Lung (tissue), 12 donors: Measurements from ENCODE around the gene UHMK1. TPM values are rescaled to one million over a fixed set of nuclear protein-coding genes. Genes with fewer than 3 reads are reported as not detected.

Source experiments
- ATAC-seq: fragments of 200-7000 bp; cut with Tn5 transposase; one replicate; pipeline ENCODE4 v1.9.1; 2020; ENCODE audit warnings: moderate number of reproducible peaks; ENCODE audit not compliant: insufficient read depth, low FRiP score
- DNase-seq, 3 donors: peaks; one replicate each; pipeline ENCODE4 v3.0.0-alpha.2; 2013 to 2017
- H3K27ac ChIP-seq, 2 donors: one replicate each; pipeline ENCODE4 v1.5.1; 2013; ENCODE audit warnings: mild to moderate bottlenecking in 2 of 2, moderate library complexity in 2 of 2, control low read depth in 1 of 2, inconsistent platforms in 1 of 2, low read depth in 1 of 2, low read length in 1 of 2
- H3K27me3 ChIP-seq, 3 donors: one replicate each; pipeline ENCODE4 v1.5.1; 2013; ENCODE audit warnings: low read length in 2 of 3; ENCODE audit not compliant: control insufficient read depth in 3 of 3, insufficient read depth in 3 of 3
- H3K36me3 ChIP-seq, 4 donors: one replicate each; pipeline ENCODE4 v1.5.1; 2013; ENCODE audit warnings: low read length in 4 of 4, mild to moderate bottlenecking in 1 of 4, moderate library complexity in 1 of 4; ENCODE audit not compliant: control insufficient read depth in 4 of 4, insufficient read depth in 4 of 4
- H3K4me1 ChIP-seq, 5 donors: one replicate each; pipeline ENCODE4 v1.5.1; 2013; ENCODE audit warnings: low read length in 5 of 5, mild to moderate bottlenecking in 2 of 5, moderate library complexity in 1 of 5; ENCODE audit not compliant: control insufficient read depth in 5 of 5, insufficient read depth in 5 of 5
- H3K4me3 ChIP-seq: one replicate; pipeline ENCODE4 v1.5.1; 2013; ENCODE audit warnings: mild to moderate bottlenecking, control low read depth, moderate library complexity
- H3K9ac ChIP-seq, 2 donors: one replicate each; pipeline ENCODE4 v1.5.1; 2013; ENCODE audit warnings: low read length in 2 of 2, control low read depth in 1 of 2; ENCODE audit not compliant: insufficient read depth in 1 of 2
- H3K9me3 ChIP-seq, 4 donors: one replicate each; pipeline ENCODE4 v1.5.1; 2013; ENCODE audit warnings: low read length in 3 of 4, mild to moderate bottlenecking in 1 of 4, moderate library complexity in 1 of 4; ENCODE audit not compliant: control insufficient read depth in 4 of 4, insufficient read depth in 3 of 4
- WGBS, 2 donors: extraction: QIAGEN DNeasy Blood & Tissue Kit; methylation state at CpG; one replicate each; pipeline ENCODE4 v1.1.7; 2013; 5-methylcytosine and 5-hydroxymethylcytosine counted together
- polyA plus RNA-seq, 2 donors: library from polyadenylated mRNA; stranded (reverse); fragments of 200-250 nt; gene quantifications; one replicate each; pipeline ENCODE4 v1.2.1, GENCODE V29; 2013
- total RNA-seq, 2 donors: library from RNA; depleted of rRNA in 1 of 2; stranded (reverse); fragments of >200 nt in 1 of 2; gene quantifications; one replicate each; pipeline ENCODE4 v1.2.1, GENCODE V29; 2014 to 2021
- TF ChIP-seq, protein P1 (sequence below): IDR thresholded peaks from 2 replicates; pipeline ENCODE4 v1.5.1; 2012; ENCODE audit warnings: mild to moderate bottlenecking; ENCODE audit errors: control extremely low read depth, extremely low read depth
- donor health status: control.
- donor health status: control.
- donor health status: Bipolar disorder and iron deficiency.
- donor health status: healthy.
- donor health status: DM: yes; HTN: yes; CAD: no.

The UHMK1 gene
- total and polyA plus RNA-seq, 4 donors: 17.5 to 63.0 (median 32.5) TPM

DNA sequence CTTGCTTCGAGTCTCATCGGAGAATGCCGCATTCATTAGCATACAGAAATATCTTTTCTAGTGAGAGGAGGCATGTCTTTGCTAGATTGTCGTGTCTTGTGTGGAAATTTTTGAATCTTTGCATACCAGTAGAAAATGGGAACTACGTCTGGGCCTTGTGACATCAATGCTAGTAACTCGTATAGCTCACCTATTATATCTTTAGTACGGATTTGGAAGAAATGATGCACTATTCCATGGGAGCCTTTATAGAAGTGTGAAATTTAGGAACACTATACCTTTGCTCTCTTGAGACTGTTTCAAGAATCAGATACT lies 835 bp downstream of the UHMK1 start:
- Histone ChIP-seq H3K27me3 (peaks cover 0 to 2% (median 0%) of the 10 kb centered on the region in 3 donors), H3K9me3 (no peaks in the 10 kb centered on the region), H3K36me3 (peaks cover 0 to 17% (median 9%) of the 10 kb centered on the region in 4 donors), H3K9ac (peak overlapping the region; percentile 74 to 83), H3K27ac (peak overlapping the region; percentile 97 to 98), H3K4me1 (peaks cover 0 to 11% (median 8%) of the 10 kb centered on the region in 5 donors), H3K4me3 (peak overlapping the region; percentile 100)
- 1% methylated on average over 7 of the region's 7 CpGs for WGBS, 2 donors
- ATAC-seq (no peak), DNase-seq (peak in 1 of 3 donors; percentile 14)
- TF ChIP-seq, protein P1, sequence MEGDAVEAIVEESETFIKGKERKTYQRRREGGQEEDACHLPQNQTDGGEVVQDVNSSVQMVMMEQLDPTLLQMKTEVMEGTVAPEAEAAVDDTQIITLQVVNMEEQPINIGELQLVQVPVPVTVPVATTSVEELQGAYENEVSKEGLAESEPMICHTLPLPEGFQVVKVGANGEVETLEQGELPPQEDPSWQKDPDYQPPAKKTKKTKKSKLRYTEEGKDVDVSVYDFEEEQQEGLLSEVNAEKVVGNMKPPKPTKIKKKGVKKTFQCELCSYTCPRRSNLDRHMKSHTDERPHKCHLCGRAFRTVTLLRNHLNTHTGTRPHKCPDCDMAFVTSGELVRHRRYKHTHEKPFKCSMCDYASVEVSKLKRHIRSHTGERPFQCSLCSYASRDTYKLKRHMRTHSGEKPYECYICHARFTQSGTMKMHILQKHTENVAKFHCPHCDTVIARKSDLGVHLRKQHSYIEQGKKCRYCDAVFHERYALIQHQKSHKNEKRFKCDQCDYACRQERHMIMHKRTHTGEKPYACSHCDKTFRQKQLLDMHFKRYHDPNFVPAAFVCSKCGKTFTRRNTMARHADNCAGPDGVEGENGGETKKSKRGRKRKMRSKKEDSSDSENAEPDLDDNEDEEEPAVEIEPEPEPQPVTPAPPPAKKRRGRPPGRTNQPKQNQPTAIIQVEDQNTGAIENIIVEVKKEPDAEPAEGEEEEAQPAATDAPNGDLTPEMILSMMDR: no peak

DNA sequence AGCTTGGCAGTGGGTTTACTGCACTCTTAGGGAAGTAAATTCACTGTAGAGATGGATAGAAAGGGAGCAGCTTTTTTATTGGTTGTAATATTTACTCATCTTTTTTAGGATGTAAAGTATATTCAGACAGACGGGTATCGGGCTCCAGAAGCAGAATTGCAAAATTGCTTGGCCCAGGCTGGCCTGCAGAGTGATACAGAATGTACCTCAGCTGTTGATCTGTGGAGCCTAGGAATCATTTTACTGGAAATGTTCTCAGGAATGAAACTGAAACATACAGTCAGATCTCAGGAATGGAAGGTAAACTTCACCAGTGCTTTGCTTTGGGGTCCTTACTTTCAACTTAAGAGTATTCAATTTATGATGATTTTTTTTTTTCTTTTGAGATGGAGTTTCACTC lies 3.2 kb downstream of the UHMK1 start:
- no peaks in the 10 kb centered on the region for H3K27me3 ChIP-seq
- WGBS, 2 donors: 50 to 74% methylated on average over 2 of the region's 2 CpGs
- TF ChIP-seq, protein P1: no peak
- H3K36me3 ChIP-seq: peaks cover 0 to 33% (median 13%) of the 10 kb centered on the region in 4 donors
- no peaks in the 10 kb centered on the region for H3K9me3 ChIP-seq
- DNase-seq: peak in 2 of 3 donors; percentile 25 to 65
- no peak overlapping the region for H3K9ac ChIP-seq
- H3K4me3 ChIP-seq: no peak overlapping the region
- no peak for ATAC-seq
- H3K27ac ChIP-seq: no peak overlapping the region
- H3K4me1 ChIP-seq: peaks cover 0 to 11% (median 8%) of the 10 kb centered on the region in 5 donors

DNA sequence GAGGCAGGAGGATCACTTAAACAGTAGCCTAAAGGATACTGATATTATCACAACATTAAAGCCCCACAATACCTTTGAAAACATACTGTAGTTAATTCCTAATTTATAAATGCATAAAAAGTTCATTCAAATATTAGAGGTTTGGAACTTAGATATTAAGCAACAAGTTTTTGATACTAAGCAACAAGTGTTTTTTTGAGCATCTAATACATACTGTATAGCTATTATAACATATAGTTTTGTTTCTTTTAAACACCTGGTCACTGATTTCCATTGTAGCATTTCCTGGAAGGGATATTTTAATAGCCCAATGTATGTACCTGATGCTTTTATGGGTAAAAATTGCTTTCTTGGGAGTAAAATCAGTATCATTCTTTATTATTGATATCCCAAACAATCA lies 4.5 kb downstream of the UHMK1 start:
- H3K9ac ChIP-seq: no peak overlapping the region
- H3K36me3 ChIP-seq: peaks cover 0 to 37% (median 14%) of the 10 kb centered on the region in 4 donors
- H3K4me3 ChIP-seq: no peak overlapping the region
- H3K27ac ChIP-seq: no peak overlapping the region
- H3K9me3 ChIP-seq: no peaks in the 10 kb centered on the region
- TF ChIP-seq, protein P1: no peak
- ATAC-seq: no peak
- H3K4me1 ChIP-seq: peaks cover 0 to 11% (median 8%) of the 10 kb centered on the region in 5 donors
- H3K27me3 ChIP-seq: no peaks in the 10 kb centered on the region
- no peak for DNase-seq

DNA sequence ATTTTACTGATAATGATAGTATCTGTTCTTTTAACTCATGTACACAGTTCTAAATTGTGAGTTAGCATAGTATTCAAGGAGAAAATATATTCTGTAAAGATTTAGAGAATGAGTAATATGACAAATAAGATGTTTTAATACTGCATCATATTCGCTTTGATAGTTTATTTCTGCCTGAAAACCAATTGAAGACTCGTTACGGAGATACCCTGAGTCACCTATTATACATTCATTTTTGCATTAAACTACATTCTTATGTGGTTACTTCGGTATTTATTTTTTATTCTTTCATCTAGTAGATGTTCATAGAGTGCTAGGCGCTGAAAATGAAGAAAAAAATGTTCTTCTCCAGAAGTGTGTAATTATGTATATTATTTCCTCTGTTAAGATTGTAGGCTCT lies 5.3 kb downstream of the UHMK1 start:
- Histone ChIP-seq H3K27me3 (no peaks in the 10 kb centered on the region), H3K4me3 (no peak overlapping the region), H3K36me3 (peaks cover 0 to 37% (median 14%) of the 10 kb centered on the region in 4 donors), H3K9me3 (no peaks in the 10 kb centered on the region), H3K27ac (no peak overlapping the region), H3K9ac (no peak overlapping the region), H3K4me1 (peaks cover 0 to 11% (median 5%) of the 10 kb centered on the region in 5 donors)
- ATAC-seq (no peak), DNase-seq (no peak)
- TF ChIP-seq, protein P1: no peak
- 97 to 98% methylated on average over 5 of the region's 5 CpGs for WGBS, 2 donors
